Kidney epithelial cell (primary cell): ENCODE results near the gene GYPC. TPM values are rescaled to one million over a fixed set of nuclear protein-coding genes. Genes with fewer than 3 reads are reported as not detected.
"Not testable (repeated sequence)": the region's sequence is repeated elsewhere in the genome, so short reads cannot be mapped to it uniquely, and the experiment has no call there.

ENCODE experiments used
- DNase-seq: peaks from one replicate; pipeline ENCODE4 v3.0.0-alpha.2; 2010; ENCODE audit warnings: low read depth
- H3K27me3 ChIP-seq: 2 replicates; pipeline ENCODE4 v1.6.0; 2011; ENCODE audit warnings: low read length; ENCODE audit not compliant: control insufficient read depth, insufficient read depth
- H3K36me3 ChIP-seq: 2 replicates; pipeline ENCODE4 v1.5.1; 2011; ENCODE audit warnings: low read length; ENCODE audit not compliant: control insufficient read depth, insufficient read depth
- H3K4me3 ChIP-seq: 2 replicates; pipeline ENCODE4 v1.5.1; 2011; ENCODE audit warnings: low read depth, mild to moderate bottlenecking, control low read depth, low read length
- CTCF ChIP-seq: IDR thresholded peaks from 2 replicates; pipeline ENCODE4 v1.5.1; 2011; ENCODE audit warnings: mild to moderate bottlenecking, moderate library complexity, low read length, control low read depth, inconsistent platforms; ENCODE audit not compliant: insufficient read depth, poor library complexity, severe bottlenecking
- total RNA-seq: library from RNA; depleted of rRNA; stranded (reverse); fragments of >200 nt; gene quantifications from 2 replicates; pipeline ENCODE4 v1.2.3, GENCODE V29; 2015

GYPC gene
- total RNA-seq, 1 donor from 2014 or later: 127 TPM

GRCh38 chr2:126715576-126716406 lies 59.8 kb downstream of the GYPC start:
- Histone ChIP-seq H3K36me3 (no peaks in the 10 kb centered on the region), H3K27me3 (no peaks in the 10 kb centered on the region), H3K4me3 (no peak overlapping the region)
- TF ChIP-seq CTCF: no peak
- DNase-seq: no peak

GRCh38 chr2:126717277-126717676 lies 61.3 kb downstream of the GYPC start:
- H3K36me3 ChIP-seq, H3K27me3 ChIP-seq, DNase-seq, H3K4me3 ChIP-seq: not testable (repeated sequence)

GRCh38 chr2:126717928-126718327 lies 62.0 kb downstream of the GYPC start:
- H3K27me3 ChIP-seq: no peaks in the 10 kb centered on the region
- H3K36me3 ChIP-seq: no peaks in the 10 kb centered on the region
- TF ChIP-seq CTCF: no peak
- no peak for DNase-seq
- no peak overlapping the region for H3K4me3 ChIP-seq

GRCh38 chr2:126719191-126719832 lies 63.4 kb downstream of the GYPC start:
- no peak for TF ChIP-seq CTCF
- Histone ChIP-seq H3K36me3 (no peaks in the 10 kb centered on the region), H3K27me3 (no peaks in the 10 kb centered on the region), H3K4me3 (no peak overlapping the region)
- DNase-seq: no peak

- no peaks in the 10 kb centered on the region for H3K36me3 ChIP-seq
- H3K27me3 ChIP-seq: no peaks in the 10 kb centered on the region
- H3K4me3 ChIP-seq: no peak overlapping the region
- no peak for DNase-seq
- no peak for TF ChIP-seq CTCF
These were observed 63.9 kb downstream of the GYPC start for GRCh38 chr2:126719833-126720351.

GRCh38 chr2:126720638-126721037 lies 64.7 kb downstream of the GYPC start:
- TF ChIP-seq CTCF: no peak
- H3K27me3 ChIP-seq: no peaks in the 10 kb centered on the region

More at GRCh38 chr2:126720638-126721037, 64.7 kb downstream of the GYPC start:
- DNase-seq: no peak
- Histone ChIP-seq H3K36me3 (no peaks in the 10 kb centered on the region), H3K4me3 (no peak overlapping the region)
